Stimulated activated CD4-positive, alpha-beta T cell treated with anti-CD3 and anti-CD28 coated beads, Interleukin-15, amount 100 ng/mL, for 48 hours (primary cell): Measurements from ENCODE around the gene NFATC1.

Experiments
- DNase-seq, 2 donors: peaks; one replicate each; pipeline ENCODE4 v3.0.0-alpha.2; 2020; ENCODE audit warnings: low read depth in 2 of 2

NFATC1 gene

DNA sequence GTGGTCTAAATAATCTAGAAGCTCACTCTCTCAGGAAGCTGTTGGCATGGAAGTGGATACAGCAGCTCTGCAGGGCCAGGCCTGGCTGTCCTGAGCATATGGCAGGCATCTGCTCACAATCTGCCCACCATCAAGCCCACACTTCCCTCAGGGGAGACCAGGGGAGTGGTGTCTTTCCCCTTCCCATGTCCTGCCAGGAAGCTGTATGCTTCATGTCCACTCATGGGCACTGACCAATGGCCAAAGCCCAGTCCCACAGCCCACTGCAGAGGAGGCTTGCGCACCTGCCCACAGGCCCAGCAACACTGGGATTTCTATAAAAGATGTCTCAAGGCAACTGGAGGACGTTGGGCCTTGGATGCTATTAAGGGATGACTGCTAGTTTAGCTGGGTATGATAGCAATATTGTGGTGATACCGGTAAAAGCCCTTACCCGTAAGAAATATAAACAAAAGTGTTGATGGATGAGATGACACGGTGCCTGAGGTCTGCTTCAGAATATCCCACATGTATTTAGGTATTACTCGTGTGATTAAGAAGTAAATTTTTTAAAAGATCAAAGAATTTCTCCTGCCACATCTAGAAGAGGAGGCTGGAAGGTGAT, 177.2 kb downstream of the NFATC1 start:
- no peak for DNase-seq

DNA sequence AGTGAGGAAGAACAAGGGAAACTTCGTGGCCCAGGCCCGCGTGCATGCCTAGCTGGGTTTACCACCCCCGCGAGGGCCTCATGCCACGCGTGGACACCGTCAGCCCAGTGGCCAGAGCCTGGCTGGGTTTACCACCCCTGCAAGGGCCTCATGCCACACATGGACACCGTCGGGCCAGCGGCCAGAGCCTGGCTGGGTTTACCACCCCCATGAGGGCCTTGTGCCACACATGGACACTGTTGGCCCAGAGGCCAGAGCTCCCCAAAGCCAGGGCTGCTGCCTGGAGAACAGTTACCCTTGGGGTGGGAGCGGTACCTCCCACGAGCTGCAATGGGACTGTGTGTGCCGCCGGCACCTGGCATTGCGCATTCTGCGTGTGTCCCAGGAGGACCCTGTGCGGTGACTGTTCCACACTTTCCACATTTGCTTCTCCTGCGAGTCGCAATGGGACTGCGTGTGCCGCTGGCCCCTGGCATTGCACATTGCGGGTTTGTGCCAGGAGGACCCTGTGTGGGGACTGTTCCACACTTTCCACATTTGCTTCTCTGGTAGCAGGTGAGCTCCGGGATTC, 178.3 kb downstream of the NFATC1 start:
- DNase-seq, result no peak

DNA sequence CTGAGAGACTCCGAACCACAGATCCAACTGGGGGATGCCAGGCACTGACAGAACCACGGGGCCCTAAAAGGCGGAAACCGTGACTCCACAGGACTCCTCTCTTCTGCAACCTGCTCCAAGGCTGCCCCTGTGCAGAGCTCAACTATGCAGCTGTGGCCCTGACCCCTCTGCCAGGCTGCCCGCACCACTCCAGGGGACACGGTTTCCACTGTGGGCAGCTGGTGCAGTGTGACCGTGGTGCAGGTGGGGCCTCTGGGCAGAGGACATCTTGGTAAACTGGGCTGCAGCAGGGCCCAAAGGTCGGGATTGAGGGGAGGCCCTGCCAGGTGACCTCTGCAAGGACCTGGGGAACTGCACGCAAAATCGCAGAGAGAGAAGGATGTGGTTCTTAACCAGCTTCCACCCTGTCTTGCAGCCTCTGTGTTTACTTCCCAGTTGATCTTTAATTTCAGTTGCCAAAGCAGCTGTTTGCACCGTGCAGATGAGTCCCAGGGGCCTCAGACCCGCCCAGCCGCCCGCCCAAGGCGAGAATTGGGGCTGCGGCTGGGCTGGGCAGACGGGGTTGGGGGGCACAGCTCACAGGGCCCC, 179.3 kb downstream of the NFATC1 start:
- no peak for DNase-seq

DNA sequence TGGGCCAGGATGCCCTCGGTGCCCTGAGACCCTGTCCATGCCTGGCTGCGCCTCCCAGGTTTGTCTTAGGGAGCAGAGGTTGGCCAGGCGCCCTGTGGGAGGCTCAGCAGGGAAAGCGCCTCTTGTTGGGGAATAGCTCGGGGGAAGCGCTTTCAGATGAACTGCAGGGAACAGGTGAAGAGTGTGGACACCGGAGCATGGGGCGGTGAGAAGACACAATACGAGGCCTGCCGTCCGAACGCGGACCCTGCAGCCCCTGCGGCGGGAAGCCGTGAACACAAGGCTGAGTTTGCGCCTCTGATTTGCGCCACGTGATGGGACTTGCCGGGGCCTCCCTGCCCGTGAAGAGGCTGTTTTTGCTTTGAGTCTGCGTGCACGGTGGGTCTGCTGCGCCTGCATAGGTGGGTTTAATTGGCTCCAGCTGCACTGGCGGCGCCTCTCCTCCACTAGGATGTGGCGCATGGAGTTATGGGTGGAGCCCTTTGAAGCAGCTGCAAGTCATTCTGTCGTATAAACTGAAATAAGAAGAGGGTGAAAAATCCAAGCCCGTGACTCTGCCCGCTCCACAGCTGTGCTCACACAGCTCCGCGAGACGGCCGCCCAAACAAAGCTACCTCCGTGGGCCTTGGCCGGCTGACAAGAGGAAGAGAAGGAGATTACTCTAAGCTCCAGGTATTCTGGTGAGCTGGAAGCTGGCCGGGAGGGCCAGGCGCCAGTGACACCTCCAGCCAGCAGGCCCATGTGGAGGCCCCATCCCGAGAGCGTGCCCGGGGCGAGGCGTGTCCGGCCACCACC, 180.4 kb downstream of the NFATC1 start:
- no peak for DNase-seq

DNA sequence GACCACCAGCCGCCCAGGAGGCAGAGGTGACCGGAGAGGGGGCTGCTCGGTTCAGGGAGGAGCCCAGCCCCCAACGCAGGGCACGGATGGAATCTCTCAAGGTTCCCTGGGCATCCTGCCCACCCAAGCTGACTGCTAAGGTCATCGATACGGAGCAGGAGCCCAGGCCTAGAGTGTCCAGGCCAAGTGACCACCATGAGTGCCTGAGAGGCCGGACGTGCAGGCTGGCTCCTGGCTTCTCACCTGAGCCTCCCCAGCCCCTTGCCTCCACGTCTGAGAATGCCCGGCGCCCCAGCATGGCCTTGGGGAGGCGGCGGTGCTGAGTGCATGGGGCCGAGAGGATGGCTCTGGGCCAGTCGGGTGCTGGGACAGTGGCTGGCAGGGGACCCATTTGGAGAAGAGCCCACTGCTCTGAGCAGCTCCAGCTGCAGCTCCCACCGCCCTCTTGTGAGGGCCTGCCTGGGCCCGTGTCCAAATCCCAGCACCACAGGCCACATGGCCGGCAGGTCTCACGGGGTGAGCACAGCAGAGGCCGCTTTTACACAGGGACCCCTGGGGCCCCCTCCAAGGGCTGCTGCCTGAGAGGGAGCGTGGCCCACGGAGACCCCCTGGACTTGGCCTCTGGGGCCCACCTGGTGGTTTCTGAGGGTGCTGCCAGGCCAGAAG, 181.1 kb downstream of the NFATC1 start:
- DNase-seq, result no peak

DNA sequence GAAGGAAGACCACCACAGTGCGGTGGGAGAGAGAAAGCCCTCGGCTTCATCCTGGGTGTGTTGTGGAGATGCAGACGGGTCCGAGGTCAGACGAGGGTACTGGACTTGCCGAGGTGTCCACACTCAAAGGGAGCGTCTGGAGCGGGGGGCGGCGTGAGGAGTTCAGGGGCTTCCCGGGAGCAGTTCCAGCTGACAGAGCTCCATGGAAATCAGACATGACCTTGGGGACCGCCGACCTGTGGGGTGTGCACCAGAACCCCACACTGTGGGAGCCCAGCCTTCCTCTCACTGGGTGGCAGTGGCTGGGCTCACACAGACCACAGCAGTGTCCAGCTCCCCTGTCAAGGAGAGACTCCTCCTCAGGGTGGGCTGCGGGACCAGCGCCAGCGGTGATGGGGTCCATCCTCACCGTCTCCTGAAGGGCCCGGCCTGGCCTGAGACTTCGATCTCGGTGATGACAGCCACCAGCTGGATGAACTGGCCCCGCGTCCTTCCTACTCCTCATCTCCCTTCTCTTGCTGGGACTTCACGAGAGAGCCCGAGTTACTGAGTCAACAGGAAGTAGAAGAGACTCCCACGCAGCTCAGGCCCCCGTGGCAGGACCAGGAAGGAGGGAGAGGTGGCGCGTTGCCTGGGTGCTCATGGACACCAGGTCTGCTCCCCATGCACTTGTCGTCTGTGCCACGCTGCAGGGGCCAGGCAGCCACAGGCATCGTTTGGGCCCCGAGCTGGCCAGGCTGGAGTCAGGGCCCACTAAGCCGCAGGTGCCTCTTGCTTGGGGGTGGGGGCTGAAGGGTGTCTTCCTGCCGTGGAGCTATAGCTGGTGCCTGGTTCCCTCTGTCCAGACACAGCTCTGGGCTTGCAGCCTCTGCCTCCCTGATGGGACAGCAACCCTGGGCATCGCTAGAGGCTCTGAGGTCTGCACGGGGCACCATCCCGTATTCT, 182.0 kb downstream of the NFATC1 start:
- DNase-seq, result no peak

DNA sequence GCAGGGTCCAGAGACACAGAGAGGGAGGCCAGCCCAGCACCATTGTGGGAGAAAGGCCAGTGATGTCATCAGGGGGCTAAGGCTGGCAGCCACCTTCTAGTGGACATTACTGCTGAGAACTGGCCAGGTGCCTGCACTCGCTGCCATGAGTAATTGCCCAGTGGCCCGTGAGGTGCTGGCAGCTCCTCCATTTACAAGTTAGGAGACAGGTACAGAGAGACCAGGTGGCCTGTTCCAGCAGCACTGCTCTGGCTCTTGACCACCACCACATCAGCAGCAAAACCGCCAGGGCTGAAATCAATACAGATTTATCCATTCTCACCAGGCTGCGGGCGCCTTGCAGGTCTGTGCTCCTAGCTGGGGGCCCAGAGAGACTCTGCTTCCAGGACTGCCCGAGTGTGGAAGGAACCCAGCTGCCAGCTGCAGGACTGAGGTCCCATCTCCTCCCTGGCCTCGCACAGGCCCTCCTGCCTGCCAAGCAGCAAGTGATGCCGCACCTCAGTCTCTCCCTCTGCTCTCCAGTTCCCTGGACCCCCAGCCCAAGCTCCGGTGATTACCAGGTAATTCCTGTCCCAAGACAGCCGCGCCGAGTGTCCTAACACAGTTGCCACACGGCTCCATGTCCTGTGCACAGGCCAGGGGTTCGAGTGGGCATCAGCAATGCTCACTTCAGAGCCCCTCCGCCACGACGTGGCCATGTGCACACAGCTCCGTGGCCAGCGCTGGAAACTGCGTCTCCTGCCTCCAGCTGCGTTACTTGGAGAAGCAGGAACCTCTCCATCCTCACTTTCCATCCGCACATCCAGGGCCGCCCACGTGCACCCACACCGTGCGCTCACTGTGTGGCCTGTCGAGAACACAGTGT, 182.9 kb downstream of the NFATC1 start:
- no peak for DNase-seq
